Progenitor cell of endocrine pancreas (in vitro differentiated cells): Measurements from ENCODE around the gene MAML3. TPM values are rescaled to one million over a fixed set of nuclear protein-coding genes. Genes with fewer than 3 reads are reported as not detected.

ENCODE experiments used
- DNase-seq: peaks from one replicate; pipeline ENCODE4 v3.0.0; 2021; ENCODE audit warnings: low spot score; ENCODE audit not compliant: unreplicated experiment
- H3K27ac Mint-ChIP-seq: 2 replicates; pipeline ENCODE4 v1.8.0; 2021; ENCODE audit warnings: mild to moderate bottlenecking, moderate library complexity, mixed read lengths
- H3K27me3 Mint-ChIP-seq: 2 replicates; pipeline ENCODE4 v1.8.0; 2021; ENCODE audit warnings: mixed read lengths
- H3K36me3 Mint-ChIP-seq: 2 replicates; pipeline ENCODE4 v1.8.0; 2022; ENCODE audit warnings: mixed read lengths; ENCODE audit not compliant: insufficient read depth
- H3K4me1 Mint-ChIP-seq: 2 replicates; pipeline ENCODE4 v1.8.0; 2021; ENCODE audit warnings: low read depth, mixed read lengths
- H3K4me3 Mint-ChIP-seq: 2 replicates; pipeline ENCODE4 v1.8.0; 2021; ENCODE audit warnings: low read depth, mild to moderate bottlenecking, moderate library complexity, mixed read lengths
- H3K9me3 Mint-ChIP-seq: 2 replicates; pipeline ENCODE4 v1.8.0; 2021; ENCODE audit warnings: low read depth, mixed read lengths
- CTCF ChIP-seq: fragments of 200-600 bp; sonication (generic); IDR thresholded peaks from one replicate; pipeline ENCODE4 v1.5.0; 2021; ENCODE audit warnings: antibody characterized with exemption, mild to moderate bottlenecking; ENCODE audit not compliant: unreplicated experiment
- total RNA-seq: library from RNA; stranded (reverse); gene quantifications from 2 replicates; pipeline ENCODE4 v1.2.1, GENCODE V29; 2021

MAML3 gene
- total RNA-seq, 1 donor from 2014 or later: 48.5 TPM

- DNase-seq: no peak
- H3K27me3 Mint-ChIP-seq: no peaks in the 10 kb centered on the region
- no peak overlapping the region for H3K4me3 Mint-ChIP-seq
- H3K36me3 Mint-ChIP-seq: peaks cover under 1% of the 10 kb centered on the region
- no peak overlapping the region for H3K27ac Mint-ChIP-seq
- H3K9me3 Mint-ChIP-seq: no peaks in the 10 kb centered on the region
- peaks cover 45% of the 10 kb centered on the region for H3K4me1 Mint-ChIP-seq
- TF ChIP-seq CTCF: no peak
These were observed 108.0 kb downstream of the MAML3 start for GRCh38 chr4:140046016-140046415.

GRCh38 chr4:140044337-140044902, 109.6 kb downstream of the MAML3 start:
- no peak overlapping the region for H3K4me3 Mint-ChIP-seq
- peak overlapping the region; percentile 10 for H3K27ac Mint-ChIP-seq
- H3K36me3 Mint-ChIP-seq: peaks cover 6% of the 10 kb centered on the region
- peaks cover 44% of the 10 kb centered on the region for H3K4me1 Mint-ChIP-seq
- no peak for TF ChIP-seq CTCF
- DNase-seq: no peak
- H3K27me3 Mint-ChIP-seq: no peaks in the 10 kb centered on the region
- H3K9me3 Mint-ChIP-seq: no peaks in the 10 kb centered on the region

- Mint-ChIP-seq H3K36me3 (peaks cover 6% of the 10 kb centered on the region), H3K9me3 (no peaks in the 10 kb centered on the region), H3K4me1 (peaks cover 36% of the 10 kb centered on the region), H3K4me3 (no peak overlapping the region), H3K27ac (no peak overlapping the region), H3K27me3 (no peaks in the 10 kb centered on the region)
- no peak for TF ChIP-seq CTCF
- DNase-seq: no peak
These were observed 111.3 kb downstream of the MAML3 start for GRCh38 chr4:140042634-140043033.

GRCh38 chr4:140038031-140038533, 115.9 kb downstream of the MAML3 start:
- Mint-ChIP-seq H3K9me3 (no peaks in the 10 kb centered on the region), H3K27ac (peak overlapping the region; percentile 94), H3K27me3 (no peaks in the 10 kb centered on the region), H3K36me3 (peaks cover 8% of the 10 kb centered on the region), H3K4me3 (no peak overlapping the region), H3K4me1 (peaks cover 32% of the 10 kb centered on the region)
- no peak for TF ChIP-seq CTCF
- no peak for DNase-seq

GRCh38 chr4:140037353-140038030, 116.5 kb downstream of the MAML3 start:
- peaks cover 9% of the 10 kb centered on the region for H3K36me3 Mint-ChIP-seq
- no peak overlapping the region for H3K4me3 Mint-ChIP-seq
- no peaks in the 10 kb centered on the region for H3K9me3 Mint-ChIP-seq
- no peak for DNase-seq
- no peaks in the 10 kb centered on the region for H3K27me3 Mint-ChIP-seq
- TF ChIP-seq CTCF: no peak
- H3K4me1 Mint-ChIP-seq: peaks cover 37% of the 10 kb centered on the region
- H3K27ac Mint-ChIP-seq: peak overlapping the region; percentile 94
